Right lobe of liver (tissue), 6 donors: ENCODE measurements around the gene FAM177B. TPM values are rescaled to one million over a fixed set of nuclear protein-coding genes. Genes with fewer than 3 reads are reported as not detected.

ENCODE experiments used
- ATAC-seq, 4 donors: fragments of 200-7000 bp; cut with Tn5 transposase; one replicate each; pipeline ENCODE4 v1.9.1; 2020; ENCODE audit warnings: mild to moderate bottlenecking in 4 of 4, moderate library complexity in 4 of 4
- DNase-seq, 3 donors: peaks; one replicate each; pipeline ENCODE4 v3.0.0-alpha.2; 2020
- H3K27ac ChIP-seq, 3 donors: fragments of 200-600 bp; one replicate each; pipeline ENCODE4 v1.8.0; 2022
- H3K27me3 ChIP-seq, 2 donors: fragments of 200-600 bp; one replicate each; pipeline ENCODE4 v1.8.0; 2022
- H3K36me3 ChIP-seq, 4 donors: fragments of 200-600 bp; sonication (generic) in 1 of 4; one replicate each; pipeline versions ENCODE4 v1.5.1 to v1.8.0; 2017 to 2022; ENCODE audit warnings: control low read depth in 1 of 4
- H3K4me1 ChIP-seq, 4 donors: fragments of 200-600 bp; sonication (generic) in 1 of 4; one replicate each; pipeline versions ENCODE4 v1.5.1 to v1.8.0; 2017 to 2022; ENCODE audit warnings: control low read depth in 1 of 4
- H3K4me3 ChIP-seq, 3 donors: fragments of 200-600 bp; one replicate each; pipeline ENCODE4 v1.8.0; 2022
- H3K9me3 ChIP-seq, 4 donors: fragments of 200-600 bp; sonication (generic) in 1 of 4; one replicate each; pipeline versions ENCODE4 v1.5.1 to v1.8.0; 2017 to 2022; ENCODE audit warnings: control low read depth in 1 of 4
- CTCF ChIP-seq, 4 donors: fragments of 200-600 bp in 3 of 4; fragments of 450-650 bp in 1 of 4; IDR thresholded peaks; one replicate each; pipeline versions ENCODE4 v1.5.1 to v1.8.0; 2016 to 2022; ENCODE audit warnings: antibody characterized with exemption in 4 of 4, mild to moderate bottlenecking in 2 of 4
- POLR2A ChIP-seq: fragments of 450-650 bp; IDR thresholded peaks from one replicate; pipeline ENCODE4 v1.6.1; 2017; ENCODE audit warnings: antibody characterized with exemption, mild to moderate bottlenecking
- WGBS: methylation state at CpG from one replicate; pipeline ENCODE4 v1.1.6; 2018; ENCODE audit warnings: low coverage, low lambda C conversion rate; ENCODE audit not compliant: insufficient coverage; ENCODE audit errors: missing lambda C conversion rate; 5-methylcytosine and 5-hydroxymethylcytosine counted together
- intact Hi-C, 2 donors: fragments of 100-400 bp; cut with DNase I; formaldehyde crosslinking; loops; one replicate each; pipeline versions ENCODE4 v1.11.2 to v1.14.1; 2022
- total RNA-seq, 6 experiments: library from RNA; depleted of rRNA in 2 of 6; stranded (reverse); fragments of >200 nt in 2 of 6; fragmentation: NEBNext Ultra II Directional in 3 of 6; extraction: Animal tissue kit (Norgen Biotek cat#: 25700) in 3 of 6; gene quantifications; one replicate each; pipeline versions ENCODE4 v1.1.0 to v1.2.4, GENCODE V29; 2016 to 2023
- donor health status: DM: no; HTN: yes; CAD: no.
- donor health status: DM: no; HTN: no; CAD: no.
- donor health status: DM: no; HTN: no; CAD: no.
- donor health status: DM: no; HTN: yes; CAD: no.
- donor health status: DM: no; HTN: yes; CAD: no.

The FAM177B gene
- total RNA-seq, 6 experiments from 2014 or later: 0.47 TPM; not detected in 5

GRCh38 chr1:222777977-222778376 lies 41.0 kb downstream of the FAM177B start:
- Histone ChIP-seq H3K36me3 (no peaks in the 10 kb centered on the region), H3K9me3 (no peaks in the 10 kb centered on the region), H3K4me3 (no peak overlapping the region), H3K27ac (no peak overlapping the region), H3K4me1 (peaks cover 0 to 8% (median 0%) of the 10 kb centered on the region in 4 donors), H3K27me3 (no peaks in the 10 kb centered on the region)
- DNase-seq (no peak), ATAC-seq (peak in 3 of 4 donors; percentile 34 to 80 (median 62))
- no peak for TF ChIP-seq POLR2A
- no peak for TF ChIP-seq CTCF (IDR thresholded peaks at IDR 0.05)
- intact Hi-C loops: no loop called here
- WGBS: 22% methylated on average over 2 of the region's 2 CpGs

- Histone ChIP-seq H3K27me3 (no peaks in the 10 kb centered on the region), H3K27ac (no peak overlapping the region), H3K4me1 (peaks cover 0 to 8% (median 0%) of the 10 kb centered on the region in 4 donors), H3K36me3 (no peaks in the 10 kb centered on the region), H3K4me3 (no peak overlapping the region), H3K9me3 (no peaks in the 10 kb centered on the region)
- TF ChIP-seq CTCF (IDR thresholded peaks at IDR 0.05): no peak
- no peak for TF ChIP-seq POLR2A
- no peak for ATAC-seq
- intact Hi-C loops: no loop called here
- 46% methylated on average over 4 of the region's 4 CpGs for WGBS
- DNase-seq: no peak
Measured at GRCh38 chr1:222781251-222781650, 44.2 kb downstream of the FAM177B start.

GRCh38 chr1:222783051-222783450 lies 46.0 kb downstream of the FAM177B start:
- Histone ChIP-seq H3K9me3 (no peaks in the 10 kb centered on the region), H3K27me3 (no peaks in the 10 kb centered on the region), H3K36me3 (no peaks in the 10 kb centered on the region), H3K4me3 (no peak overlapping the region), H3K4me1 (peaks cover 0 to 2% (median 0%) of the 10 kb centered on the region in 4 donors), H3K27ac (no peak overlapping the region)
- DNase-seq (no peak), ATAC-seq (no peak)
- intact Hi-C loops: no loop called here
- no peak for TF ChIP-seq CTCF (IDR thresholded peaks at IDR 0.05)
- no peak for TF ChIP-seq POLR2A

GRCh38 chr1:222784371-222784770 lies 47.4 kb downstream of the FAM177B start:
- DNase-seq (no peak), ATAC-seq (no peak)
- TF ChIP-seq POLR2A (no peak), CTCF (IDR thresholded peaks at IDR 0.05) (no peak)
- Histone ChIP-seq H3K27ac (no peak overlapping the region), H3K36me3 (no peaks in the 10 kb centered on the region), H3K9me3 (no peaks in the 10 kb centered on the region), H3K27me3 (no peaks in the 10 kb centered on the region), H3K4me3 (no peak overlapping the region), H3K4me1 (no peaks in the 10 kb centered on the region)
- intact Hi-C loops: no loop called here
- 36% methylated on average over 3 of the region's 3 CpGs for WGBS

- no peaks in the 10 kb centered on the region for H3K36me3 ChIP-seq
- H3K4me1 ChIP-seq: no peaks in the 10 kb centered on the region
- no peak for DNase-seq
- H3K4me3 ChIP-seq: no peak overlapping the region
- TF ChIP-seq CTCF (IDR thresholded peaks at IDR 0.05): no peak
- TF ChIP-seq POLR2A: no peak
- ATAC-seq: no peak
- 10% methylated on average over 2 of the region's 2 CpGs for WGBS
- no peaks in the 10 kb centered on the region for H3K9me3 ChIP-seq
- intact Hi-C loops: loop anchor here in 1 of 2 donors (5.0 kb wide), 1 partner anchor 302 kb away; no protein-coding TSS in a partner anchor
- H3K27me3 ChIP-seq: no peaks in the 10 kb centered on the region
- H3K27ac ChIP-seq: no peak overlapping the region
Measured at GRCh38 chr1:222784916-222785315, 47.9 kb downstream of the FAM177B start.
